Heart right ventricle (tissue), 16 donors: ENCODE results near the gene SPHK2. TPM values are rescaled to one million over a fixed set of nuclear protein-coding genes. Genes with fewer than 3 reads are reported as not detected.

ENCODE experiments used
- ATAC-seq, 8 donors: fragments of 200-7000 bp; cut with Tn5 transposase; one replicate each; pipeline ENCODE4 v1.9.1; 2020; ENCODE audit warnings: mild to moderate bottlenecking in 8 of 8, moderate library complexity in 8 of 8, moderate number of reproducible peaks in 1 of 8
- DNase-seq, 2 donors: peaks; one replicate each; pipeline ENCODE4 v3.0.0-alpha.2; 2020
- H3K27ac ChIP-seq, 10 donors: fragments of 200-600 bp; sonication (generic) in 2 of 10; one replicate each; pipeline versions ENCODE4 v1.5.0 to v1.8.0; 2020 to 2022; ENCODE audit warnings: mild to moderate bottlenecking in 3 of 10
- H3K27me3 ChIP-seq, 7 donors: fragments of 200-600 bp; one replicate each; pipeline ENCODE4 v1.8.0; 2021 to 2022; ENCODE audit warnings: mild to moderate bottlenecking in 2 of 7
- H3K36me3 ChIP-seq, 9 donors: fragments of 200-600 bp; sonication (generic) in 1 of 9; one replicate each; pipeline versions ENCODE4 v1.5.0 to v1.8.0; 2020 to 2022; ENCODE audit warnings: mild to moderate bottlenecking in 2 of 9
- H3K4me1 ChIP-seq, 9 donors: fragments of 200-600 bp; sonication (generic) in 1 of 9; one replicate each; pipeline versions ENCODE4 v1.5.0 to v1.8.0; 2020 to 2022; ENCODE audit warnings: mild to moderate bottlenecking in 4 of 9
- H3K4me3 ChIP-seq, 10 donors: fragments of 200-600 bp; sonication (generic) in 2 of 10; one replicate each; pipeline versions ENCODE4 v1.5.0 to v1.8.0; 2020 to 2022; ENCODE audit warnings: mild to moderate bottlenecking in 7 of 10, moderate library complexity in 2 of 10
- H3K9me3 ChIP-seq, 11 donors: fragments of 200-600 bp in 10 of 11; sonication (generic) in 2 of 11; one replicate each; pipeline versions ENCODE4 v1.5.0 to v1.8.0; 2013 to 2022; ENCODE audit warnings: mild to moderate bottlenecking in 2 of 11, control low read depth in 1 of 11, moderate library complexity in 1 of 11
- whole genome bisulfite sequencing, 2 donors: extraction: QIAGEN DNeasy Blood & Tissue Kit; methylation state at CpG; one replicate each; pipeline ENCODE4 v1.1.7; 2013; ENCODE audit warnings: inconsistent platforms in 1 of 2; 5-methylcytosine and 5-hydroxymethylcytosine counted together
- intact Hi-C, 10 donors: fragments of 100-400 bp; cut with DNase I; formaldehyde crosslinking; loops; one replicate each; pipeline versions ENCODE4 v1.11.1 to v1.14.2; 2022
- polyA plus RNA-seq, 2 donors: library from polyadenylated mRNA; stranded (reverse); fragments of 200-250 nt; gene quantifications; one replicate each; pipeline ENCODE4 v1.2.3, GENCODE V29; 2013
- total RNA-seq, 10 donors: library from RNA; stranded (reverse); fragmentation: NEBNext Ultra II Directional in 3 of 10; extraction: Animal tissue kit (Norgen Biotek cat#: 25700) in 3 of 10; gene quantifications; one replicate each; pipeline versions ENCODE4 v1.2.1 to v1.2.4, GENCODE V29; 2021 to 2023
- TF ChIP-seq, protein P1 (sequence below), 9 donors: fragments of 200-600 bp; sonication (generic) in 2 of 9; IDR thresholded peaks; one replicate each; pipeline versions ENCODE4 v1.5.0 to v1.8.0; 2021 to 2022; ENCODE audit warnings: antibody characterized with exemption in 9 of 9, mild to moderate bottlenecking in 5 of 9, moderate library complexity in 1 of 9
- donor health status: Arrhythmogenic right ventricular cardiomyopathy.
- donor health status: ischemic (EF 13 %, LVEDD 7.1; RV severe dilation, severe dysfunction).
- donor health status: healthy with polysubstance abuse.
- donor health status: DM: no; HTN: yes; CAD: no.
- donor health status: DM: no; HTN: no; CAD: no.
- donor health status: ischemic (EF 25% LVEDD 6.9; RV normal size, moderate dysfunction).
- donor health status: ischemic (EF 25% LVEDD 5.7; RV mildly dilated, moderate dysfunction).
- donor health status: healthy.
- donor health status: DM: yes; HTN: yes; CAD: no.
- donor health status: Ischemic cardiomyopathy.
- donor health status: ischemic (EF 35%, LVEDD 5.7; RV mildly dilated, moderate dysfunction).
- donor health status: nonischemic (EF 11% LVEDD 7.7; RV severe dilation, severe dysfunction).
- donor health status: DM: yes; HTN: yes; CAD: no.
- donor health status: PGD.
- donor health status: ischemic (EF 29% LVEDD 5.4; RV normal size, mild dysfunction).
- donor health status: nonischemic (EF 23%, LVEDD 6.1; RV moderate dilation, normal function).

SPHK2 gene
- total and polyA plus RNA-seq, 12 donors = 5.7 to 15.9 (median 8.2) TPM

DNA sequence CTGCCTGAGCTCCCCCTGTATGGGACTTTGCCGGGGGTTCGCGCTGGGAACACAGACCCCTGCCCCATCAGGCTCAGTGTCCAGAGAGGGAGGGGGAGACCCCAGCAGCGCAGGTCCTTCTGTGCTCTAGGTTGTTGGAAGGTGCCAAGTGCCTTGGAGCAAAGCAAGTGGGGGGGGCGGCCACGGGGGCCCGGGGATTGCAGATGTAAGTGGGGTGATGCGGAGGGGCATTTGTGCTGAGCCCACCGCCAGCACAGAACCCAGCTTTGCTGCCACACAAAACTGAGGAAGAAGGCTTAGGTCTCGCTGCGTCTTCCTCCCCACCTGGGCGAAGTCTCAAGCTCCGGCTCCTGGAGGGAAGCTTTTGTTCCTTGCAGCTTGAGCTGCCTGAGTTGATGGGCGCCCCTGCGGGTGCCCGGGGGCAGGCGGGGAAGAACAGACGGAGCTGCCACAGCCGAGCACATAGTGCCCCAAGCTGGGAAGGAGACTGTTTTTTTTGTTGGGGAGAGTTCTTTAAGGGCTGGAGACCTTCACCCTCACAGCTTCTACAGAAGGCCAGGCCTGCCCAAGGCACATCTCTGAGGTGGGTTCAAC lies 55.0 kb downstream of the SPHK2 start:
- 86 to 90% methylated on average over 18 to 19 of the region's 19 CpGs for WGBS, 2 donors
- DNase-seq (no peak), ATAC-seq (peak in 1 of 8 donors; percentile 14)
- peaks cover 0 to 5% (median 0%) of the 10 kb centered on the region in 7 donors for H3K27me3 ChIP-seq
- H3K36me3 ChIP-seq = no peaks in the 10 kb centered on the region
- peaks cover 0 to 10% (median 9%) of the 10 kb centered on the region in 9 donors for H3K4me1 ChIP-seq
- H3K27ac ChIP-seq = no peak overlapping the region
- TF ChIP-seq, protein P1, sequence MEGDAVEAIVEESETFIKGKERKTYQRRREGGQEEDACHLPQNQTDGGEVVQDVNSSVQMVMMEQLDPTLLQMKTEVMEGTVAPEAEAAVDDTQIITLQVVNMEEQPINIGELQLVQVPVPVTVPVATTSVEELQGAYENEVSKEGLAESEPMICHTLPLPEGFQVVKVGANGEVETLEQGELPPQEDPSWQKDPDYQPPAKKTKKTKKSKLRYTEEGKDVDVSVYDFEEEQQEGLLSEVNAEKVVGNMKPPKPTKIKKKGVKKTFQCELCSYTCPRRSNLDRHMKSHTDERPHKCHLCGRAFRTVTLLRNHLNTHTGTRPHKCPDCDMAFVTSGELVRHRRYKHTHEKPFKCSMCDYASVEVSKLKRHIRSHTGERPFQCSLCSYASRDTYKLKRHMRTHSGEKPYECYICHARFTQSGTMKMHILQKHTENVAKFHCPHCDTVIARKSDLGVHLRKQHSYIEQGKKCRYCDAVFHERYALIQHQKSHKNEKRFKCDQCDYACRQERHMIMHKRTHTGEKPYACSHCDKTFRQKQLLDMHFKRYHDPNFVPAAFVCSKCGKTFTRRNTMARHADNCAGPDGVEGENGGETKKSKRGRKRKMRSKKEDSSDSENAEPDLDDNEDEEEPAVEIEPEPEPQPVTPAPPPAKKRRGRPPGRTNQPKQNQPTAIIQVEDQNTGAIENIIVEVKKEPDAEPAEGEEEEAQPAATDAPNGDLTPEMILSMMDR (IDR thresholded peaks at IDR 0.05) = no peak
- no peaks in the 10 kb centered on the region for H3K9me3 ChIP-seq
- intact Hi-C loops = loop anchor here in 8 of 10 donors (2.0 to 10.0 kb wide), 6 partner anchors 28 to 170 kb away; partner anchors contain the start of genes CA11 (in 1 of the 8) and HSD17B14 (in 1 of the 8)
- H3K4me3 ChIP-seq = no peak overlapping the region

DNA sequence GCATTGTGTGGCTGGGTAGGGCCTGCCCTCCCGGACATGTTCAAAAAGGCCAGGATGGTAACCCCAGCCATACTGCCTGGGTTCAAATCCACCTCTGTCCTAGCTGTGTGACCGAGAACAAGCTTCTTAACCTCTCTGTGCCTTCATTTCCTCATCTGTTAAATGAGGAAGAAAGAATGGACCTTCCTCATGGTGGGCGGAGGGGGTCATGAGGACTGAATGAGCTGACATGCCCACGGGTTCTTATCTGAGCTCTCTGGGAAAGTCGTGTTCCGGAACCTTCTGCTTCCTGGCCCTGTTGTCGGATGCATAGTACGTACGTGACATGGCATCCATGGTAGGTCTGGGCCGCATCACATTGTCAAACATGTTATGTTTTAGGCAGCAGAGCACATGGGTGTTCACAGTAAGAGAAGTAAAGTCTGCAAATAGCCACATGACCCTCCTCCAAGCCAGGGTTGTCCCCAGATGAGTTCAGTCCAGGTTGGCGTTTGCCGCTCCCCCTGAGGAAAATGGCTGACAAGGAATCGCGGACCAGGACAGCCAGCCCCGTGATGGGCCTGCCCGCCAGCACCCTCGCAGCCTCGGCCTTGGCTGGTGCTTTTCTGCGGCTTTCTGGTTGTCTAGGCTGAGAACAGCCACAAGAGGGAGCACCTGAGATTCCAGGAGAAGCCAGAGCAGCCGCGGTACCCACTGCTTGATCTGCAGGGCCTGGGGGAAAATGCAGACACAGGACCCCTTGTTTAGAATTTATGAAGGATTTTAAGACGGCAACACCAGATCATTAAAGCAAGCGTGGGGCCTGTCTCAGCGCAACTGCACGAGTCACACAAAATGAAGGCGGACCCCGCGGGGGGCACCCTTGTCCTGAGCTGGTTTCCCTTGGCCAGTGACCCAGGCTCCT lies 55.9 kb downstream of the SPHK2 start:
- Histone ChIP-seq H3K27me3 (peaks cover 0 to 5% (median 0%) of the 10 kb centered on the region in 7 donors), H3K36me3 (no peaks in the 10 kb centered on the region), H3K4me1 (peaks cover 0 to 10% (median 9%) of the 10 kb centered on the region in 9 donors), H3K4me3 (peak overlapping the region in 1 of 10 donors; percentile 10), H3K27ac (peak overlapping the region in 1 of 10 donors; percentile 7), H3K9me3 (no peaks in the 10 kb centered on the region)
- intact Hi-C loops = loop anchor here (2.0 to 10.0 kb wide), 8 partner anchors 28 to 170 kb away; partner anchors contain the start of genes CA11 (in 1 of the 10) and HSD17B14 (in 1 of the 10)
- peak; percentile 73 to 87 for DNase-seq
- TF ChIP-seq, protein P1 (IDR thresholded peaks at IDR 0.05) = peak; percentile 79 to 91 (median 87)
- 34 to 37% methylated on average over 28 of the region's 28 CpGs for WGBS, 2 donors
- ATAC-seq = peak; percentile 71 to 90 (median 86)

DNA sequence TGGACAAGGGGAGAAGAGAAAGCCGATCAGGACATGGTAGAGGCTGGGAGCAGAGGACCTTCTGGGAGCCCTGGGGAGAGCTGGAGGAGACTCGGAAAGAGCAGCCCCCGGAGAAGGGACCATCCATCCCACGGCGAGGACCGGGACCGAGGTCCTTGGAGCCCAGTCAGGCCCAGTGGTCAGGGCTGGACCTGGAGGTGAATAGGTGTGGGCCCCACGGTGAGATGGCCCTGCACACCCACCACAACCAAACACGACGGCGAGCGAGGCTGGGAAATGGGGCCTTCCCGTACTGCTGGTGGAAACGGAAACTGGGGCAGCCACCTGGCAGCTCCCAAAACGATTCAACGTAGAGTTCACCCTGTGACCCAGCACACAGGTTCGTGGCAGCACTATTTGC lies 57.2 kb downstream of the SPHK2 start:
- TF ChIP-seq, protein P1 (IDR thresholded peaks at IDR 0.05) = no peak
- H3K36me3 ChIP-seq = no peaks in the 10 kb centered on the region
- DNase-seq = no peak
- no peak overlapping the region for H3K27ac ChIP-seq
- H3K27me3 ChIP-seq = peaks cover 0 to 5% (median 0%) of the 10 kb centered on the region in 7 donors
- no peaks in the 10 kb centered on the region for H3K9me3 ChIP-seq
- ATAC-seq = no peak
- H3K4me1 ChIP-seq = peaks cover 0 to 10% (median 9%) of the 10 kb centered on the region in 9 donors
- no peak overlapping the region for H3K4me3 ChIP-seq
- 94 to 96% methylated on average over 17 of the region's 17 CpGs for WGBS, 2 donors
- intact Hi-C loops = loop anchor here in 9 of 10 donors (5.0 to 10.0 kb wide), 6 partner anchors 36 to 168 kb away; partner anchors contain the start of gene HSD17B14 (in 1 of the 9)

DNA sequence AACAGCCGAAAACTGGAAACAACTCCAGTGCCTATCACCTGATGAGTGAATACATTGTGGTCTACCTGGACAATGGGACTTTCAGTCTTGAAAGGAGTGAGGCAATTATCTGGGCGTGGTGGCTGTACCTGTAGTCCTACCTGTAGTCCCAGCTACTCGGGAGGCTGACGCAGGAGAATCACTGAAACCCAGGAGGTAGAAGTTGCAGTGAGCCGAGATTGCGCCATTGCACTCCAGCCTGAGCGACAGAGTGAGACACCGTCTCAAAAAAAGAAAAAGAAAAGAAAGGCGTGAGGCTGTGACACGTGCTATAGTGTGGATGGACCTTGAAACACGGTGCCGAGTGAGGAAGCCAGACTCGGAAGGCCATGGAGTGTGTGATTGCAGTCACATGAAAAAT lies 57.6 kb downstream of the SPHK2 start:
- intact Hi-C loops = loop anchor here in 9 of 10 donors (5.0 to 10.0 kb wide), 6 partner anchors 35 to 168 kb away; partner anchors contain the start of gene HSD17B14 (in 1 of the 9)
- 95 to 96% methylated on average over 13 of the region's 13 CpGs for WGBS, 2 donors
- peaks cover 0 to 5% (median 0%) of the 10 kb centered on the region in 7 donors for H3K27me3 ChIP-seq
- H3K4me1 ChIP-seq = peaks cover 0 to 10% (median 9%) of the 10 kb centered on the region in 9 donors
- no peaks in the 10 kb centered on the region for H3K36me3 ChIP-seq
- H3K9me3 ChIP-seq = no peaks in the 10 kb centered on the region
- DNase-seq = no peak
- no peak for ATAC-seq
- TF ChIP-seq, protein P1 (IDR thresholded peaks at IDR 0.05) = no peak
- no peak overlapping the region for H3K4me3 ChIP-seq
- no peak overlapping the region for H3K27ac ChIP-seq
